ENCODE data around the gene LRP1-AS.

GRCh38 chr12:57126561-57126960 is 20.9 kb downstream of the LRP1-AS start:
- TF ChIP-seq TAF1 (IDR thresholded peaks at IDR 0.05; ENCODE audit: borderline replicate concordance, insufficient read depth, low read length) (no peak), SIN3A (IDR thresholded peaks at IDR 0.05; ENCODE audit: borderline replicate concordance, insufficient read depth, low read length) (no peak), POLR2AphosphoS5 (IDR thresholded peaks at IDR 0.05; ENCODE audit: low read depth, low read length) (no peak), FOXP2 (optimal IDR thresholded peaks at IDR 0.05; ENCODE audit: borderline replicate concordance, extremely low read depth, extremely low read length, insufficient read depth) (no peak)
- TF ChIP-seq, protein P1, sequence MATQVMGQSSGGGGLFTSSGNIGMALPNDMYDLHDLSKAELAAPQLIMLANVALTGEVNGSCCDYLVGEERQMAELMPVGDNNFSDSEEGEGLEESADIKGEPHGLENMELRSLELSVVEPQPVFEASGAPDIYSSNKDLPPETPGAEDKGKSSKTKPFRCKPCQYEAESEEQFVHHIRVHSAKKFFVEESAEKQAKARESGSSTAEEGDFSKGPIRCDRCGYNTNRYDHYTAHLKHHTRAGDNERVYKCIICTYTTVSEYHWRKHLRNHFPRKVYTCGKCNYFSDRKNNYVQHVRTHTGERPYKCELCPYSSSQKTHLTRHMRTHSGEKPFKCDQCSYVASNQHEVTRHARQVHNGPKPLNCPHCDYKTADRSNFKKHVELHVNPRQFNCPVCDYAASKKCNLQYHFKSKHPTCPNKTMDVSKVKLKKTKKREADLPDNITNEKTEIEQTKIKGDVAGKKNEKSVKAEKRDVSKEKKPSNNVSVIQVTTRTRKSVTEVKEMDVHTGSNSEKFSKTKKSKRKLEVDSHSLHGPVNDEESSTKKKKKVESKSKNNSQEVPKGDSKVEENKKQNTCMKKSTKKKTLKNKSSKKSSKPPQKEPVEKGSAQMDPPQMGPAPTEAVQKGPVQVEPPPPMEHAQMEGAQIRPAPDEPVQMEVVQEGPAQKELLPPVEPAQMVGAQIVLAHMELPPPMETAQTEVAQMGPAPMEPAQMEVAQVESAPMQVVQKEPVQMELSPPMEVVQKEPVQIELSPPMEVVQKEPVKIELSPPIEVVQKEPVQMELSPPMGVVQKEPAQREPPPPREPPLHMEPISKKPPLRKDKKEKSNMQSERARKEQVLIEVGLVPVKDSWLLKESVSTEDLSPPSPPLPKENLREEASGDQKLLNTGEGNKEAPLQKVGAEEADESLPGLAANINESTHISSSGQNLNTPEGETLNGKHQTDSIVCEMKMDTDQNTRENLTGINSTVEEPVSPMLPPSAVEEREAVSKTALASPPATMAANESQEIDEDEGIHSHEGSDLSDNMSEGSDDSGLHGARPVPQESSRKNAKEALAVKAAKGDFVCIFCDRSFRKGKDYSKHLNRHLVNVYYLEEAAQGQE (IDR thresholded peaks at IDR 0.05; ENCODE audit: insufficient read depth in 1 of 2, low read depth in 2 of 2, low read length in 2 of 2), result no peak

Measured in PFSK-1 (cell line).